Fibroblast of skin of scalp (primary cell): ENCODE measurements around the gene OIP5.
A peak's percentile ranks its signal among the peaks of the same experiment; 100 is the strongest.
"Not testable (repeated sequence)": the region's sequence is repeated elsewhere in the genome, so short reads cannot be mapped to it uniquely, and the experiment has no call there.

ENCODE experiments used
- DNase-seq: peaks from one replicate; pipeline ENCODE4 v3.0.0-alpha.2; 2013

The OIP5 gene

GRCh38 chr15:41301587-41301986 lies 30.8 kb downstream of the OIP5 start:
- DNase-seq: no peak

GRCh38 chr15:41301139-41301538 lies 31.3 kb downstream of the OIP5 start:
- DNase-seq: not testable (repeated sequence)

- DNase-seq: no peak
These were observed 39.9 kb downstream of the OIP5 start for GRCh38 chr15:41292521-41292920.

GRCh38 chr15:41291065-41291631 lies 41.2 kb downstream of the OIP5 start:
- DNase-seq: no peak

- DNase-seq: no peak
These were observed 42.4 kb downstream of the OIP5 start for GRCh38 chr15:41289953-41290352.

GRCh38 chr15:41288464-41288863 lies 43.9 kb downstream of the OIP5 start:
- DNase-seq: no peak

- peak; percentile 33 for DNase-seq
These were observed 45.6 kb downstream of the OIP5 start for GRCh38 chr15:41286665-41287333.

GRCh38 chr15:41285285-41285684 lies 47.1 kb downstream of the OIP5 start:
- no peak for DNase-seq

GRCh38 chr15:41284427-41285177 lies 47.8 kb downstream of the OIP5 start:
- peak; percentile 7 for DNase-seq

- DNase-seq: peak; percentile 100
These were observed 48.6 kb downstream of the OIP5 start for GRCh38 chr15:41283653-41284426.

GRCh38 chr15:41282980-41283652 lies 49.3 kb downstream of the OIP5 start:
- DNase-seq: not testable (repeated sequence)

GRCh38 chr15:41282436-41282835 lies 50.0 kb downstream of the OIP5 start:
- not testable (repeated sequence) for DNase-seq

- peak; percentile 86 for DNase-seq
These were observed 51.2 kb downstream of the OIP5 start for GRCh38 chr15:41281236-41281635.

- DNase-seq: no peak
These were observed 52.7 kb downstream of the OIP5 start for GRCh38 chr15:41279535-41280283.

- no peak for DNase-seq
These were observed 54.1 kb downstream of the OIP5 start for GRCh38 chr15:41278319-41278718.

- no peak for DNase-seq
These were observed 55.6 kb downstream of the OIP5 start for GRCh38 chr15:41276831-41277230.

GRCh38 chr15:41269887-41270286 lies 62.5 kb downstream of the OIP5 start:
- no peak for DNase-seq

GRCh38 chr15:41263891-41264351 lies 68.5 kb downstream of the OIP5 start:
- no peak for DNase-seq

GRCh38 chr15:41262571-41262970 lies 69.8 kb downstream of the OIP5 start:
- DNase-seq: no peak

GRCh38 chr15:41260924-41261323 lies 71.5 kb downstream of the OIP5 start:
- not testable (repeated sequence) for DNase-seq

GRCh38 chr15:41259546-41260189 lies 72.7 kb downstream of the OIP5 start:
- no peak for DNase-seq
